Uterus (tissue), 4 donors: ENCODE measurements around the gene NGF. TPM values are rescaled to one million over a fixed set of nuclear protein-coding genes. Genes with fewer than 3 reads are reported as not detected.

Experiments used
- DNase-seq, 2 donors: peaks; one replicate each; pipeline ENCODE4 v3.0.0-alpha.2; 2019 to 2020
- H3K27ac ChIP-seq, 2 donors: fragments of 200-600 bp; sonication (generic); 1 replicate in 1 of 2; 2 replicates in 1 of 2; pipeline ENCODE4 v1.5.1; 2016 to 2018
- H3K27me3 ChIP-seq, 2 donors: fragments of 200-600 bp; sonication (generic); one replicate each; pipeline ENCODE4 v1.5.1; 2018 to 2019; ENCODE audit warnings: control low read depth in 1 of 2
- H3K36me3 ChIP-seq, 2 donors: fragments of 200-600 bp; sonication (generic); one replicate each; pipeline ENCODE4 v1.5.1; 2019; ENCODE audit warnings: control low read depth in 1 of 2
- H3K4me1 ChIP-seq, 2 donors: fragments of 200-600 bp; sonication (generic); one replicate each; pipeline ENCODE4 v1.5.1; 2018 to 2019; ENCODE audit warnings: control low read depth in 1 of 2
- H3K4me3 ChIP-seq, 2 donors: fragments of 200-600 bp; sonication (generic); 1 replicate in 1 of 2; 2 replicates in 1 of 2; pipeline ENCODE4 v1.5.1; 2018 to 2019; ENCODE audit warnings: mild to moderate bottlenecking in 1 of 2
- H3K9me3 ChIP-seq, 2 donors: fragments of 200-600 bp; sonication (generic); one replicate each; pipeline ENCODE4 v1.5.1; 2019; ENCODE audit warnings: control low read depth in 1 of 2
- POLR2A ChIP-seq, 2 donors: fragments of 450-650 bp; IDR thresholded peaks; one replicate each; pipeline ENCODE4 v1.6.1; 2016; ENCODE audit warnings: antibody characterized with exemption in 2 of 2, mild to moderate bottlenecking in 1 of 2, moderate library complexity in 1 of 2
- intact Hi-C: fragments of 100-400 bp; cut with DNase I; formaldehyde crosslinking; loops from one replicate; pipeline ENCODE4 v1.15.1; 2023; ENCODE audit warnings: low total_unique reads
- total RNA-seq, 4 donors: library from RNA; depleted of rRNA in 3 of 4; stranded (reverse); fragments of >200 nt in 3 of 4; gene quantifications; one replicate each; pipeline versions ENCODE4 v1.1.0 to v1.2.4, GENCODE V29; 2014 to 2023
- TF ChIP-seq, protein P1 (sequence below), 4 experiments: fragments of 200-600 bp in 2 of 4; fragments of 450-650 bp in 2 of 4; sonication (generic) in 2 of 4; IDR thresholded peaks; one replicate each; pipeline ENCODE4 v1.5.1; 2016 to 2019; ENCODE audit warnings: antibody characterized with exemption in 4 of 4, mild to moderate bottlenecking in 2 of 4, moderate library complexity in 1 of 4
- donor health status: DM: yes; HTN: yes; CAD: no.

The NGF gene
- total RNA-seq, 4 donors from 2014 or later = 1.3 to 21.4 (median 13.5) TPM

DNA sequence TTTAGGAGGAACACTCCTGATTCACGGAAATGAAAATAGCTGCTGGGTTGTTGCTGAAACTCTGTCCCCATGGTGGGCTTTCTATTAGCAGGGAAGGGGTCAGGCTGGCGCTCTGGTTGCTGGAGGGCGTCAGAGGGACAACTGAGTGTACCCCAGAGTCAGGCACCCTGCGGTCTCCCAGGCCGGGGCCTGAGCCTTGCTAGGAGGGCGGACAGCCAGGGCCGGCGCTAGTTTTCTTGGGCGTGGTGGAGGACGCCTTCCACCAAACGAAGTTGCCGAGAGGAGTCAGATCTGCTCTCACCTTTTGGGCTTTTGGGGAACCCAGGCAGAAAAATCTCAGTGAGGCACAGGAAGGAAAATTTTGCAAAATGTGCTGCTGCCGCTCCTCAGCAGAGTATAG is 54.8 kb downstream of the NGF start:
- H3K27ac ChIP-seq = peak overlapping the region; percentile 93 to 94
- H3K4me1 ChIP-seq = peaks cover 4 to 23% of the 10 kb centered on the region in 2 donors
- H3K27me3 ChIP-seq = no peaks in the 10 kb centered on the region
- intact Hi-C loops = loop anchor here (10.0 kb wide), 1 partner anchor 52 kb away; the partner anchor contains the start of gene NGF
- H3K4me3 ChIP-seq = no peak overlapping the region
- H3K9me3 ChIP-seq = no peaks in the 10 kb centered on the region
- no peaks in the 10 kb centered on the region for H3K36me3 ChIP-seq
- no peak for DNase-seq
- TF ChIP-seq, protein P1, sequence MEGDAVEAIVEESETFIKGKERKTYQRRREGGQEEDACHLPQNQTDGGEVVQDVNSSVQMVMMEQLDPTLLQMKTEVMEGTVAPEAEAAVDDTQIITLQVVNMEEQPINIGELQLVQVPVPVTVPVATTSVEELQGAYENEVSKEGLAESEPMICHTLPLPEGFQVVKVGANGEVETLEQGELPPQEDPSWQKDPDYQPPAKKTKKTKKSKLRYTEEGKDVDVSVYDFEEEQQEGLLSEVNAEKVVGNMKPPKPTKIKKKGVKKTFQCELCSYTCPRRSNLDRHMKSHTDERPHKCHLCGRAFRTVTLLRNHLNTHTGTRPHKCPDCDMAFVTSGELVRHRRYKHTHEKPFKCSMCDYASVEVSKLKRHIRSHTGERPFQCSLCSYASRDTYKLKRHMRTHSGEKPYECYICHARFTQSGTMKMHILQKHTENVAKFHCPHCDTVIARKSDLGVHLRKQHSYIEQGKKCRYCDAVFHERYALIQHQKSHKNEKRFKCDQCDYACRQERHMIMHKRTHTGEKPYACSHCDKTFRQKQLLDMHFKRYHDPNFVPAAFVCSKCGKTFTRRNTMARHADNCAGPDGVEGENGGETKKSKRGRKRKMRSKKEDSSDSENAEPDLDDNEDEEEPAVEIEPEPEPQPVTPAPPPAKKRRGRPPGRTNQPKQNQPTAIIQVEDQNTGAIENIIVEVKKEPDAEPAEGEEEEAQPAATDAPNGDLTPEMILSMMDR (IDR thresholded peaks at IDR 0.05) = no peak
- TF ChIP-seq POLR2A (IDR thresholded peaks at IDR 0.05) = no peak

DNA sequence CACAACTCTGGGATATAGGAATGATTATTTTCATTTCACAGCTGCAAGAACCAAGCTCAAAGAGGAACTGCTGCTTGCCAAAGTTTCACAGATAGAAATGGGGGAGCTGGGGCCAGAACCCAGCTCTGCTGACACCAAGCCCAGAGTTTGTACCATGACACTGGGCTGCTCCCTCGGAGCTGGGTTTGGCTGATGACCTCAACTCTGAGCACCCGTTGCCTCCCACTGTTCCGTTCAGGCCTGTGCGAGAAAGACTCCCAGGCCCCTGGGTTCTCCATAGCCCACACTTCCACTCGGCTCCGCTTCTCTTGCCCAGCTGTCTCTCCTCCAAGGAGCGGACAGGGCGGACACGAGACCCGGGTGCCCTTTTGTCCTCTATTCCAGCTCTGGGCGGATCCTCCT is 55.2 kb downstream of the NGF start:
- peak overlapping the region; percentile 93 to 94 for H3K27ac ChIP-seq
- intact Hi-C loops = loop anchor here (10.0 kb wide), 1 partner anchor 52 kb away; the partner anchor contains the start of gene NGF
- no peak overlapping the region for H3K4me3 ChIP-seq
- H3K4me1 ChIP-seq = peaks cover 5 to 23% of the 10 kb centered on the region in 2 donors
- no peaks in the 10 kb centered on the region for H3K9me3 ChIP-seq
- DNase-seq = peak; percentile 90 to 91
- peak; percentile 13 to 21 for TF ChIP-seq POLR2A (IDR thresholded peaks at IDR 0.05)
- TF ChIP-seq, protein P1 (IDR thresholded peaks at IDR 0.05) = no peak
- H3K36me3 ChIP-seq = no peaks in the 10 kb centered on the region
- H3K27me3 ChIP-seq = no peaks in the 10 kb centered on the region

DNA sequence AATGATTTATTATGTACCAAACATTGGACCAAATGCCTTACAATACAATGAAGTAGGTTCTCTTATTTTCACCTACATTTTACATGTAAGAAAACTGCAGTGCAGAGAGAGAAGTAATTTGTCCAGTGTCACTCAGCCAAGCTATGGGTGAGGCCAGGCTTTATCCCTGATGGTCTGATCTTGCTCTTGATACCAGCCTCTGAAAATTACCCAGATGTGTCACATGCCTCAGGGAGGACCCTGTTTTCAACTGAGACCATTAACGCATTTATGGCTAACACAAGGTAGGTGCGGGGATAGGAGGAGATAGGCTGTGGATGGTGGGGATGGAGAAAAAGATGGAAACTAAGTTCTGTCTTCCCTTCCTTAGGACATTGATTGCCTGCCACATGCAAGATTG is 56.9 kb downstream of the NGF start:
- intact Hi-C loops = loop anchor here (10.0 kb wide), 1 partner anchor 54 kb away; the partner anchor contains the start of gene NGF
- TF ChIP-seq POLR2A (IDR thresholded peaks at IDR 0.05) = no peak
- TF ChIP-seq, protein P1 (IDR thresholded peaks at IDR 0.05) = no peak
- Histone ChIP-seq H3K4me1 (peaks cover 5 to 23% of the 10 kb centered on the region in 2 donors), H3K9me3 (no peaks in the 10 kb centered on the region), H3K4me3 (no peak overlapping the region), H3K27ac (peak overlapping the region; percentile 93 to 94), H3K27me3 (no peaks in the 10 kb centered on the region), H3K36me3 (no peaks in the 10 kb centered on the region)
- DNase-seq = no peak

DNA sequence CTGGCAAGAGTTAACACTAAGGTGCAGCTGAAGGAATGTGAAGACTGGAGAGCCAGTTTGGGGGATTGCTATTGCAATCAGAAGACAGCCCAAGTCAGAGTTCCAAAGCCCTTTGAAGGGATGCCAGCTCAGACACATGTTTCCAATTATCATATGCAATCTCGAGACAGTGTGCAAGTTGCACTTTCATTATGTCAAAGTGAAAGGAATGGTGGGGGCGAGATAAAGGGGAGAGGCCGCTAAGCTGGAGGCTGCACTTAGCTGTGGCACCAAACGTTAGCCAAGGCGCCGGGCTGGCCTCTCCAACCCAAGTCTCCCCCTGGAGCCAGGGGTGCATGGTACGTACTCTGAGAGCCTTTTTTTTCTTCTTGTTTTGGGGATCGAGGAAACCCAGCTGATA is 58.0 kb downstream of the NGF start:
- no peaks in the 10 kb centered on the region for H3K27me3 ChIP-seq
- intact Hi-C loops = loop anchor here (10.0 kb wide), 1 partner anchor 55 kb away; the partner anchor contains the start of gene NGF
- peak; percentile 61 to 83 for DNase-seq
- no peaks in the 10 kb centered on the region for H3K9me3 ChIP-seq
- H3K4me3 ChIP-seq = no peak overlapping the region
- H3K4me1 ChIP-seq = peaks cover 5 to 23% of the 10 kb centered on the region in 2 donors
- peak overlapping the region; percentile 93 to 94 for H3K27ac ChIP-seq
- TF ChIP-seq POLR2A (IDR thresholded peaks at IDR 0.05) = no peak
- TF ChIP-seq, protein P1 (IDR thresholded peaks at IDR 0.05) = no peak
- H3K36me3 ChIP-seq = no peaks in the 10 kb centered on the region

DNA sequence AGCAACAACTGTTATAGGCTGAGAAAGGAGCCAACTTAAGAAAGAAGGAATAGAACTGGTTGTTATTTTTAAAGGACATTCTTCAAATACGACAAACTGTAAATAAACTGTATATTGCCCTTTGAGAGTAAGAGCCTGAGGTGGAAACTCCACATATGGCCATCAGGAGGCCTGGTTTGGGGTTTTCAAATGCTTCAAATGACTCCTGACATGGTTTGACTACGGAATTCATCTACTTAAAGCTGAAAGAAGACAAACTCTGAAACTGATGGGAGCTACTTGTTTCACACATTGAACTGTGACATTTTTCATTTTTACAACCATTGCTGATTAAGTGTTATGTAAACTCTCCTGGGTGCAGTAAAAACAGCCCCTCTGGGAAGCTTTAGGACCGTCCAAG is 59.8 kb downstream of the NGF start:
- DNase-seq = no peak
- Histone ChIP-seq H3K27me3 (no peaks in the 10 kb centered on the region), H3K27ac (peak overlapping the region; percentile 93 to 94), H3K36me3 (no peaks in the 10 kb centered on the region), H3K9me3 (no peaks in the 10 kb centered on the region), H3K4me3 (no peak overlapping the region), H3K4me1 (peaks cover 5 to 7% of the 10 kb centered on the region in 2 donors)
- intact Hi-C loops = no loop called here
- TF ChIP-seq, protein P1 (IDR thresholded peaks at IDR 0.05) = no peak
